ENCODE results near the gene CHD1L.

CHD1L gene

DNA sequence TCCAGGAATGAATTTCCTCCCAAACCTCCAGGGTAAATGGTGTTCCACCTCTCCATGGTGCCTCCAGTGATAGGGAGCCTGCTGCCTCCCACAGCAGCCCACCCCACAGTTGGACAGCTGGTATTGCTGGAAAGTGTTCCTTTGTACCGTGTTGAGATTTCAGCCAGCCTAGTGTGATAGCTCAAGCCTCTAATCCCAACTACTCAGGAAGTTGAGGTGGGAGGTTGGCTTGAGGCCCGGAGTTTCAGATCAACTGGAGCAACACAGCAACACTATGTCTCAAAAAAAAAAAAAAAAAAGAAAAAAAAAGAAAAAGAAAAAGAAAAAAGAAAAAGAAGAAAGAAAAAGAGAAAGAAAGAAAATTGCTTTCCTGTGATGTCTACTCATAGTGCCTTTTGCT lies 96.1 kb downstream of the CHD1L start:
- TF ChIP-seq, protein P1, sequence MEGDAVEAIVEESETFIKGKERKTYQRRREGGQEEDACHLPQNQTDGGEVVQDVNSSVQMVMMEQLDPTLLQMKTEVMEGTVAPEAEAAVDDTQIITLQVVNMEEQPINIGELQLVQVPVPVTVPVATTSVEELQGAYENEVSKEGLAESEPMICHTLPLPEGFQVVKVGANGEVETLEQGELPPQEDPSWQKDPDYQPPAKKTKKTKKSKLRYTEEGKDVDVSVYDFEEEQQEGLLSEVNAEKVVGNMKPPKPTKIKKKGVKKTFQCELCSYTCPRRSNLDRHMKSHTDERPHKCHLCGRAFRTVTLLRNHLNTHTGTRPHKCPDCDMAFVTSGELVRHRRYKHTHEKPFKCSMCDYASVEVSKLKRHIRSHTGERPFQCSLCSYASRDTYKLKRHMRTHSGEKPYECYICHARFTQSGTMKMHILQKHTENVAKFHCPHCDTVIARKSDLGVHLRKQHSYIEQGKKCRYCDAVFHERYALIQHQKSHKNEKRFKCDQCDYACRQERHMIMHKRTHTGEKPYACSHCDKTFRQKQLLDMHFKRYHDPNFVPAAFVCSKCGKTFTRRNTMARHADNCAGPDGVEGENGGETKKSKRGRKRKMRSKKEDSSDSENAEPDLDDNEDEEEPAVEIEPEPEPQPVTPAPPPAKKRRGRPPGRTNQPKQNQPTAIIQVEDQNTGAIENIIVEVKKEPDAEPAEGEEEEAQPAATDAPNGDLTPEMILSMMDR (IDR thresholded peaks at IDR 0.05; ENCODE audit: control extremely low read depth, extremely low read depth, low read depth, missing control alignments) = no peak
- CTCF ChIA-PET = no interaction called here
- POLR2A ChIA-PET = no interaction called here
- no peak for DNase-seq (ENCODE audit: extremely low spot score)

GRCh38 chr1:147341246-147341645 lies 98.8 kb downstream of the CHD1L start:
- DNase-seq (ENCODE audit: extremely low spot score) = no peak
- ChIA-PET CTCF (interaction anchor here (1.6 kb wide), 1 partner anchor 49 kb away, joined by 4 read pairs; no protein-coding TSS in a partner anchor), POLR2A (no interaction called here)
- TF ChIP-seq, protein P1 (IDR thresholded peaks at IDR 0.05; ENCODE audit: control extremely low read depth, extremely low read depth, low read depth, missing control alignments) = no peak
